ENCODE data around the gene CACNA1H. TPM values are rescaled to one million over a fixed set of nuclear protein-coding genes. Genes with fewer than 3 reads are reported as not detected.

CACNA1H gene
- total and polyA plus RNA-seq, 9 of the 15 experiments (the other 6 are each of a cell fraction or from before 2014, with no cell fraction given): 0.10 to 0.18 TPM; not detected in 7

- 3% methylated on average over 31 of the region's 45 CpGs for WGBS (ENCODE audit: insufficient coverage, low coverage, missing lambda C conversion rate)
- ChIA-PET CTCF (ENCODE audit: low intra/inter-chr PET ratio) (interaction anchor here (0.6 kb wide), 1 partner anchor 1127 kb away, joined by 3 read pairs; no protein-coding TSS in a partner anchor), POLR2A (no interaction called here)
- Histone ChIP-seq H3K9me3 (replicated peaks; ENCODE audit: control insufficient read depth, insufficient read depth, low read depth, low read length) (no peaks in the 10 kb centered on the region), H3K9ac (ENCODE audit: insufficient read depth in 1 of 2, low read depth in 2 of 2, low read length in 2 of 2) (no peak overlapping the region), H3K9me1 (ENCODE audit: control insufficient read depth, insufficient read depth, low read length) (no peaks in the 10 kb centered on the region), H3K36me3 (ENCODE audit: control insufficient read depth, insufficient read depth, low read length) (no peaks in the 10 kb centered on the region), H3K79me2 (ENCODE audit: control insufficient read depth, insufficient read depth, low read length) (no peaks in the 10 kb centered on the region), H2AFZ (ENCODE audit: low read depth, low read length) (no peak overlapping the region), H4K20me1 (replicated peaks; ENCODE audit: control insufficient read depth, insufficient read depth, low read length) (peaks cover 6% of the 10 kb centered on the region; the same call in 1 of the 2 replicates), H3K27me3 (ENCODE audit: control insufficient read depth in 2 of 2, insufficient read depth in 2 of 2, low read length in 2 of 2) (peaks cover 14 to 69% of the 10 kb centered on the region in 2 experiments; a peak in 3 of 5 replicates), H3K4me2 (ENCODE audit: insufficient read depth, low read length) (no peak overlapping the region), H3K4me1 (replicated peaks in 1 of 2; ENCODE audit: control insufficient read depth in 2 of 2, insufficient read depth in 2 of 2, low read length in 2 of 2) (peaks cover 0 to 63% of the 10 kb centered on the region in 2 experiments; a peak in 2 of 5 replicates), H3K4me3 (no peak overlapping the region), H3K27ac (ENCODE audit: extremely low read depth, low read depth, low read length) (no peak overlapping the region)
- intact Hi-C loops (cut with micrococcal nuclease) (no loop called here), in situ Hi-C loops (cut with MboI) (no loop called here)
- DNase-seq (ENCODE audit: extremely low read depth in 1 of 4, low spot score in 3 of 4): peak in 1 of 4 experiments; percentile 53
- 0 out of 3 replicates have a peak, but pooled peaks have one; percentile 24 for ATAC-seq
- BruUV-seq (replicated peaks): no TSS peak
- FAIRE-seq: no peak
- TF ChIP-seq ZBTB17 (CRISPR knock-in tag; IDR thresholded peaks at IDR 0.05): no peak
- no peak for TF ChIP-seq ZNF609 (CRISPR knock-in tag; IDR thresholded peaks at IDR 0.05; ENCODE audit: borderline replicate concordance)
- TF ChIP-seq AFF1 (IDR thresholded peaks at IDR 0.05; ENCODE audit: low read depth in 1 of 2, partially characterized antibody in 2 of 2): no peak
- no peak for TF ChIP-seq THAP7 (CRISPR knock-in tag; IDR thresholded peaks at IDR 0.05)
- no peak for TF ChIP-seq ARID2 (IDR thresholded peaks at IDR 0.05)
- no peak for TF ChIP-seq GTF3C2 (IDR thresholded peaks at IDR 0.05; ENCODE audit: borderline replicate concordance, extremely low read depth, insufficient read length)
These were observed 30.3 kb downstream of the CACNA1H start for GRCh38 chr16:1182950-1183907.

All from K562 (cell line).